ENCODE measurements around the gene BNC1. TPM values are rescaled to one million over a fixed set of nuclear protein-coding genes. Genes with fewer than 3 reads are reported as not detected.

Gene BNC1
- total and polyA plus RNA-seq, 10 of the 15 experiments (the other 5 are each of a cell fraction or from before 2014, with no cell fraction given) = 0.01 TPM; not detected in 9

DNA sequence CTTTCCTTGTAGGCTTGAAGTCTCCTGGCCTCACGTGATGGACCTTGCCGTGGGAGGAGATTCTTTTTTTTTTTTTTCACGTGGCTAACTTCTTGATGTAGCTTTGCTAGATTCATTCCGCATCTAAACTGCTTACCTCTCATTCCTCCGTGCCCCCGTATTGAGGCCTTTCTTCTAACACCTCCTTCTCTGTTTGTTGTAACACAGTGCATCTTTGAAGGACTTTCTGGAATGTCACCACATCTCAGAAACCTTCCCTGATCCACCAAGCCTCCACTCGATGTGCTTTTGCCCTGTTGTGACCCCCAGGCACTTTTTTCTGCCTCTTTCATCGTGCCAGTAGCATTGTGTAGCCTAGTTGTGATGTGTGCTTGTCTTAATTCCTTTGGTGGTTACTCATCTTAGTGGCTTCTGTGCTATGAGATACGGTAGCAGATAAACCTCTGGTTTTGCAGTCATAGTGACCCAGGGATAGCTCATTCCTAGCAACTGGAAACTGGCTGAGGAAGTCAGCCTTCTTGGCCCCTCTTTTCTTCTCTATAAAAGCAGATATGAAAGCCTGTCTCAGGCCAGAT is 1.6 kb upstream of the BNC1 start (continued):
- no peak for TF ChIP-seq CBX3 (IDR thresholded peaks at IDR 0.05; ENCODE audit: borderline replicate concordance, low read depth)
- TF ChIP-seq, protein P1, sequence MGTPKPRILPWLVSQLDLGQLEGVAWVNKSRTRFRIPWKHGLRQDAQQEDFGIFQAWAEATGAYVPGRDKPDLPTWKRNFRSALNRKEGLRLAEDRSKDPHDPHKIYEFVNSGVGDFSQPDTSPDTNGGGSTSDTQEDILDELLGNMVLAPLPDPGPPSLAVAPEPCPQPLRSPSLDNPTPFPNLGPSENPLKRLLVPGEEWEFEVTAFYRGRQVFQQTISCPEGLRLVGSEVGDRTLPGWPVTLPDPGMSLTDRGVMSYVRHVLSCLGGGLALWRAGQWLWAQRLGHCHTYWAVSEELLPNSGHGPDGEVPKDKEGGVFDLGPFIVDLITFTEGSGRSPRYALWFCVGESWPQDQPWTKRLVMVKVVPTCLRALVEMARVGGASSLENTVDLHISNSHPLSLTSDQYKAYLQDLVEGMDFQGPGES (IDR thresholded peaks at IDR 0.05) = no peak

DNA sequence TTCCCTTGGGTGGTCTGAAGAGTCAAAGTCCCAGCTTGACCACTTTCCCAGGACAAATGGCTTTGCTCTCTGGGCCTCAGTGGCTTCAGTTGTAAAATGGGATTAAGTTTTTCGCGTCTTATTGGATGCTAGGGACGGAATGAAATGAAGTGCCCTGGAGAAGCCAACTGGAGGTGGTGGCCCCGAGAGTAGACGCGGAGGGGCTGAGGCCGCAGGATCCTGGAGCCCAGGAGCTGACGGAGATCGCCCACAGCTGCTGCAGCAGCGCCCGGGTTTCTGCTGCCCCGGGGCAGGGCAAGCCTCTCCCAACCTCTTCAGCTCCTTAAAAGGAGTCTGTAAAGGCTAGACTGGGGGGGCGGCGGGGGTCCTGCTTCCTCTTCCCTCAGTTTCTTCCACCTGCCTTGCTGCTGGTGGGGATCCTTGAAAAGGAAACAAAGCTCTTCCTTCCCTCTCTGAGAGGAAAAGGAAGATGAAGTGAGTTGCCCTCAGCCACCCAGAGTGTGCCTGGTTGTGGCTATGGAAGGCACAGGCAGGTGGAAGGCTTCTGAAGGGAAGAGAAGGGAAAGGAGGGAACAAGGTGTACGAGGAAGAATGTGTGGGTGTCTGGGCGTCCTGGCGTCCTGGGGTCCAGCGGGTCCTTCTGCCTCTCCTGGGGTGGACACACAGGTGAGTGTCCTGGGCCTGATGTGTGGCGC is 967 bp upstream of the BNC1 start:
- H2AFZ ChIP-seq (ENCODE audit: control insufficient read depth, low read depth, low read length) = no peak overlapping the region
- CTCF ChIA-PET = no interaction called here
- SMC1A ChIA-PET (ENCODE audit: uncharacterized antibody, unreplicated experiment) = no interaction called here
- no peak for ATAC-seq
- 38% methylated on average over 15 of the region's 19 CpGs for WGBS (ENCODE audit: insufficient coverage, insufficient replicate concordance, low lambda C conversion rate, missing lambda C conversion rate)
- no peaks in the 10 kb centered on the region for H3K79me2 ChIP-seq (ENCODE audit: control insufficient read depth, insufficient read depth, low read length)
- BruUV-seq (replicated peaks) = no TSS peak
- POLR2A ChIA-PET = no interaction called here
- no peak for FAIRE-seq
- no peak overlapping the region for H3K27ac ChIP-seq (ENCODE audit: control insufficient read depth, insufficient read depth)
- peaks cover 7 to 14% of the 10 kb centered on the region in 2 experiments for H3K27me3 ChIP-seq (replicated peaks in 1 of 2; ENCODE audit: control insufficient read depth in 2 of 2, insufficient read depth in 2 of 2, low read length in 1 of 2)
- H3K4me1 ChIP-seq (ENCODE audit: control insufficient read depth, insufficient read depth, low read length) = no peaks in the 10 kb centered on the region
- no peak overlapping the region for H3K4me2 ChIP-seq (ENCODE audit: control insufficient read depth, insufficient read depth)
- no peak overlapping the region for H3K9ac ChIP-seq (ENCODE audit: control insufficient read depth, insufficient read depth, low read length)
- no peaks in the 10 kb centered on the region for H3K36me3 ChIP-seq (ENCODE audit: control insufficient read depth in 2 of 2, insufficient read depth in 2 of 2, low read length in 1 of 2)
- H3K4me3 ChIP-seq = no peak overlapping the region
- no peak for DNase-seq (ENCODE audit: low read depth, low spot score)
- RAD21 ChIA-PET (ENCODE audit: unreplicated experiment) = no interaction called here
- H3K9me3 ChIP-seq (replicated peaks; ENCODE audit: control insufficient read depth, insufficient read depth, low read length) = no peaks in the 10 kb centered on the region; the same call in 2 of the 3 replicates
- intact Hi-C loops (cut with micrococcal nuclease; ENCODE audit: unreplicated experiment) = no loop called here
- in situ Hi-C loops (cut with MboI) = no loop called here
- no peaks in the 10 kb centered on the region for H4K20me1 ChIP-seq (ENCODE audit: control insufficient read depth, insufficient read depth)
- TF ChIP-seq, protein P2, sequence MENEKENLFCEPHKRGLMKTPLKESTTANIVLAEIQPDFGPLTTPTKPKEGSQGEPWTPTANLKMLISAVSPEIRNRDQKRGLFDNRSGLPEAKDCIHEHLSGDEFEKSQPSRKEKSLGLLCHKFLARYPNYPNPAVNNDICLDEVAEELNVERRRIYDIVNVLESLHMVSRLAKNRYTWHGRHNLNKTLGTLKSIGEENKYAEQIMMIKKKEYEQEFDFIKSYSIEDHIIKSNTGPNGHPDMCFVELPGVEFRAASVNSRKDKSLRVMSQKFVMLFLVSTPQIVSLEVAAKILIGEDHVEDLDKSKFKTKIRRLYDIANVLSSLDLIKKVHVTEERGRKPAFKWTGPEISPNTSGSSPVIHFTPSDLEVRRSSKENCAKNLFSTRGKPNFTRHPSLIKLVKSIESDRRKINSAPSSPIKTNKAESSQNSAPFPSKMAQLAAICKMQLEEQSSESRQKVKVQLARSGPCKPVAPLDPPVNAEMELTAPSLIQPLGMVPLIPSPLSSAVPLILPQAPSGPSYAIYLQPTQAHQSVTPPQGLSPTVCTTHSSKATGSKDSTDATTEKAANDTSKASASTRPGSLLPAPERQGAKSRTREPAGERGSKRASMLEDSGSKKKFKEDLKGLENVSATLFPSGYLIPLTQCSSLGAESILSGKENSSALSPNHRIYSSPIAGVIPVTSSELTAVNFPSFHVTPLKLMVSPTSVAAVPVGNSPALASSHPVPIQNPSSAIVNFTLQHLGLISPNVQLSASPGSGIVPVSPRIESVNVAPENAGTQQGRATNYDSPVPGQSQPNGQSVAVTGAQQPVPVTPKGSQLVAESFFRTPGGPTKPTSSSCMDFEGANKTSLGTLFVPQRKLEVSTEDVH (IDR thresholded peaks at IDR 0.05; ENCODE audit: low read depth, partially characterized antibody) = no peak
- TF ChIP-seq CEBPB (IDR thresholded peaks at IDR 0.05; ENCODE audit: borderline replicate concordance in 1 of 2, low read depth in 2 of 2, low read length in 2 of 2) (no peak), GABPA (IDR thresholded peaks at IDR 0.05; ENCODE audit: low read depth) (no peak), MTA3 (IDR thresholded peaks at IDR 0.05; ENCODE audit: borderline replicate concordance, low read length) (no peak), GATAD2B (conservative IDR thresholded peaks at IDR 0.05; ENCODE audit: low read depth) (no peak), EP300 (IDR thresholded peaks at IDR 0.05; ENCODE audit: borderline replicate concordance in 1 of 2, control insufficient read depth in 1 of 2, low read depth in 2 of 2, low read length in 2 of 2) (no peak), SIX5 (IDR thresholded peaks at IDR 0.05; ENCODE audit: low read depth, low read length, severe bottlenecking) (no peak), TAF1 (IDR thresholded peaks at IDR 0.05; ENCODE audit: borderline replicate concordance, low read depth, low read length) (no peak)
- TF ChIP-seq, protein P3, sequence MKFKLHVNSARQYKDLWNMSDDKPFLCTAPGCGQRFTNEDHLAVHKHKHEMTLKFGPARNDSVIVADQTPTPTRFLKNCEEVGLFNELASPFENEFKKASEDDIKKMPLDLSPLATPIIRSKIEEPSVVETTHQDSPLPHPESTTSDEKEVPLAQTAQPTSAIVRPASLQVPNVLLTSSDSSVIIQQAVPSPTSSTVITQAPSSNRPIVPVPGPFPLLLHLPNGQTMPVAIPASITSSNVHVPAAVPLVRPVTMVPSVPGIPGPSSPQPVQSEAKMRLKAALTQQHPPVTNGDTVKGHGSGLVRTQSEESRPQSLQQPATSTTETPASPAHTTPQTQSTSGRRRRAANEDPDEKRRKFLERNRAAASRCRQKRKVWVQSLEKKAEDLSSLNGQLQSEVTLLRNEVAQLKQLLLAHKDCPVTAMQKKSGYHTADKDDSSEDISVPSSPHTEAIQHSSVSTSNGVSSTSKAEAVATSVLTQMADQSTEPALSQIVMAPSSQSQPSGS (IDR thresholded peaks at IDR 0.05; ENCODE audit: low read length) = no peak
- TF ChIP-seq, protein P4, sequence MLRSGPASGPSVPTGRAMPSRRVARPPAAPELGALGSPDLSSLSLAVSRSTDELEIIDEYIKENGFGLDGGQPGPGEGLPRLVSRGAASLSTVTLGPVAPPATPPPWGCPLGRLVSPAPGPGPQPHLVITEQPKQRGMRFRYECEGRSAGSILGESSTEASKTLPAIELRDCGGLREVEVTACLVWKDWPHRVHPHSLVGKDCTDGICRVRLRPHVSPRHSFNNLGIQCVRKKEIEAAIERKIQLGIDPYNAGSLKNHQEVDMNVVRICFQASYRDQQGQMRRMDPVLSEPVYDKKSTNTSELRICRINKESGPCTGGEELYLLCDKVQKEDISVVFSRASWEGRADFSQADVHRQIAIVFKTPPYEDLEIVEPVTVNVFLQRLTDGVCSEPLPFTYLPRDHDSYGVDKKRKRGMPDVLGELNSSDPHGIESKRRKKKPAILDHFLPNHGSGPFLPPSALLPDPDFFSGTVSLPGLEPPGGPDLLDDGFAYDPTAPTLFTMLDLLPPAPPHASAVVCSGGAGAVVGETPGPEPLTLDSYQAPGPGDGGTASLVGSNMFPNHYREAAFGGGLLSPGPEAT (IDR thresholded peaks at IDR 0.05; ENCODE audit: low read depth) = no peak

Measured in GM12878 (cell line).